Measurements from ENCODE around the gene ZSCAN5B.

- TF ChIP-seq, protein P1, sequence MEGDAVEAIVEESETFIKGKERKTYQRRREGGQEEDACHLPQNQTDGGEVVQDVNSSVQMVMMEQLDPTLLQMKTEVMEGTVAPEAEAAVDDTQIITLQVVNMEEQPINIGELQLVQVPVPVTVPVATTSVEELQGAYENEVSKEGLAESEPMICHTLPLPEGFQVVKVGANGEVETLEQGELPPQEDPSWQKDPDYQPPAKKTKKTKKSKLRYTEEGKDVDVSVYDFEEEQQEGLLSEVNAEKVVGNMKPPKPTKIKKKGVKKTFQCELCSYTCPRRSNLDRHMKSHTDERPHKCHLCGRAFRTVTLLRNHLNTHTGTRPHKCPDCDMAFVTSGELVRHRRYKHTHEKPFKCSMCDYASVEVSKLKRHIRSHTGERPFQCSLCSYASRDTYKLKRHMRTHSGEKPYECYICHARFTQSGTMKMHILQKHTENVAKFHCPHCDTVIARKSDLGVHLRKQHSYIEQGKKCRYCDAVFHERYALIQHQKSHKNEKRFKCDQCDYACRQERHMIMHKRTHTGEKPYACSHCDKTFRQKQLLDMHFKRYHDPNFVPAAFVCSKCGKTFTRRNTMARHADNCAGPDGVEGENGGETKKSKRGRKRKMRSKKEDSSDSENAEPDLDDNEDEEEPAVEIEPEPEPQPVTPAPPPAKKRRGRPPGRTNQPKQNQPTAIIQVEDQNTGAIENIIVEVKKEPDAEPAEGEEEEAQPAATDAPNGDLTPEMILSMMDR (IDR thresholded peaks at IDR 0.05), result no peak
- TF ChIP-seq, protein P2, sequence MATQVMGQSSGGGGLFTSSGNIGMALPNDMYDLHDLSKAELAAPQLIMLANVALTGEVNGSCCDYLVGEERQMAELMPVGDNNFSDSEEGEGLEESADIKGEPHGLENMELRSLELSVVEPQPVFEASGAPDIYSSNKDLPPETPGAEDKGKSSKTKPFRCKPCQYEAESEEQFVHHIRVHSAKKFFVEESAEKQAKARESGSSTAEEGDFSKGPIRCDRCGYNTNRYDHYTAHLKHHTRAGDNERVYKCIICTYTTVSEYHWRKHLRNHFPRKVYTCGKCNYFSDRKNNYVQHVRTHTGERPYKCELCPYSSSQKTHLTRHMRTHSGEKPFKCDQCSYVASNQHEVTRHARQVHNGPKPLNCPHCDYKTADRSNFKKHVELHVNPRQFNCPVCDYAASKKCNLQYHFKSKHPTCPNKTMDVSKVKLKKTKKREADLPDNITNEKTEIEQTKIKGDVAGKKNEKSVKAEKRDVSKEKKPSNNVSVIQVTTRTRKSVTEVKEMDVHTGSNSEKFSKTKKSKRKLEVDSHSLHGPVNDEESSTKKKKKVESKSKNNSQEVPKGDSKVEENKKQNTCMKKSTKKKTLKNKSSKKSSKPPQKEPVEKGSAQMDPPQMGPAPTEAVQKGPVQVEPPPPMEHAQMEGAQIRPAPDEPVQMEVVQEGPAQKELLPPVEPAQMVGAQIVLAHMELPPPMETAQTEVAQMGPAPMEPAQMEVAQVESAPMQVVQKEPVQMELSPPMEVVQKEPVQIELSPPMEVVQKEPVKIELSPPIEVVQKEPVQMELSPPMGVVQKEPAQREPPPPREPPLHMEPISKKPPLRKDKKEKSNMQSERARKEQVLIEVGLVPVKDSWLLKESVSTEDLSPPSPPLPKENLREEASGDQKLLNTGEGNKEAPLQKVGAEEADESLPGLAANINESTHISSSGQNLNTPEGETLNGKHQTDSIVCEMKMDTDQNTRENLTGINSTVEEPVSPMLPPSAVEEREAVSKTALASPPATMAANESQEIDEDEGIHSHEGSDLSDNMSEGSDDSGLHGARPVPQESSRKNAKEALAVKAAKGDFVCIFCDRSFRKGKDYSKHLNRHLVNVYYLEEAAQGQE (IDR thresholded peaks at IDR 0.05; ENCODE audit: insufficient read depth in 1 of 2, low read depth in 2 of 2, low read length in 1 of 2), result no peak
- TF ChIP-seq TCF7L2 (IDR thresholded peaks at IDR 0.05; ENCODE audit: low read depth, low read length), result no peak
Measured at GRCh38 chr19:56149656-56150038, 47.9 kb downstream of the ZSCAN5B start.
